ENCODE measurements around the gene MRPS34.

MRPS34 gene

GRCh38 chr16:1723450-1724147, 49.3 kb downstream of the MRPS34 start:
- no peak for FAIRE-seq

Measured in colon (tissue), 2 donors.